MCF 10A (cell line): ENCODE measurements around the gene LSM4. TPM values are rescaled to one million over a fixed set of nuclear protein-coding genes. Genes with fewer than 3 reads are reported as not detected.

ENCODE experiments used
- BruUV-seq: library from RNA; stranded (reverse); fragments of 400-500 nt; replicated peaks from 2 replicates; lab custom pipeline; 2021; lab: Mats Ljungman, UMichigan
- CTCF ChIA-PET: fragments of 300-600 bp; sonication (Branson Sonifier 250); formaldehyde crosslinking; extraction: SDS; loops from one replicate; lab custom pipeline; 2021; ENCODE audit warnings: antibody characterized with exemption, inconsistent platforms; lab: Yijun Ruan, JAX
- POLR2A ChIA-PET: fragments of 300-600, 350-650 bp; sonication (Branson Sonifier 250); formaldehyde crosslinking; extraction: SDS; loops from one replicate; lab custom pipeline; 2020; ENCODE audit warnings: antibody characterized with exemption, inconsistent platforms; lab: Yijun Ruan, JAX
- DNase-seq: peaks from one replicate; pipeline ENCODE4 v3.0.0-alpha.2; 2018; ENCODE audit not compliant: unreplicated experiment
- H3K27ac Mint-ChIP-seq: one replicate; pipeline ENCODE4 v1.8.0; 2022; ENCODE audit warnings: mild to moderate bottlenecking, low read depth, mixed read lengths; ENCODE audit not compliant: unreplicated experiment
- H3K27me3 Mint-ChIP-seq: one replicate; pipeline ENCODE4 v1.8.0; 2022; ENCODE audit warnings: mixed read lengths; ENCODE audit not compliant: insufficient read depth, unreplicated experiment
- H3K36me3 Mint-ChIP-seq: one replicate; pipeline ENCODE4 v1.8.0; 2022; ENCODE audit warnings: mild to moderate bottlenecking, moderate library complexity, mixed read lengths; ENCODE audit not compliant: insufficient read depth, unreplicated experiment
- H3K4me1 Mint-ChIP-seq: one replicate; pipeline ENCODE4 v1.8.0; 2022; ENCODE audit warnings: mixed read lengths; ENCODE audit not compliant: insufficient read depth, unreplicated experiment
- H3K4me3 Mint-ChIP-seq: one replicate; pipeline ENCODE4 v1.8.0; 2022; ENCODE audit warnings: mild to moderate bottlenecking, moderate library complexity, mixed read lengths; ENCODE audit not compliant: unreplicated experiment
- H3K9me3 Mint-ChIP-seq: one replicate; pipeline ENCODE4 v1.8.0; 2022; ENCODE audit warnings: mixed read lengths; ENCODE audit not compliant: unreplicated experiment
- intact Hi-C: fragments of 100-400 bp; cut with micrococcal nuclease; formaldehyde crosslinking; loops from 2 replicates; pipeline ENCODE4 v1.14.1; 2022
- total RNA-seq: library from RNA; stranded (reverse); gene quantifications from 2 replicates; pipeline ENCODE4 v1.2.3, GENCODE V29; 2022
- TF ChIP-seq, protein P1 (sequence below): fragments of 200-600 bp; IDR thresholded peaks from one replicate; pipeline ENCODE4 v1.8.0; 2022; ENCODE audit warnings: antibody characterized with exemption, mild to moderate bottlenecking; ENCODE audit not compliant: unreplicated experiment

The LSM4 gene
- total RNA-seq, 1 experiment from 2014 or later: 193 TPM

GRCh38 chr19:18274219-18274780 is 48.6 kb downstream of the LSM4 start, which contains the start of gene IQCN:
IQCN (minus strand) TSS chr19:18274452; CDS start chr19:18269478, 4,974 bp downstream.
- Mint-ChIP-seq H3K9me3 (no peaks in the 10 kb centered on the region), H3K4me1 (peaks cover 20% of the 10 kb centered on the region), H3K36me3 (peaks cover 45% of the 10 kb centered on the region), H3K27ac (peak within 1 kb of the TSS; percentile 79), H3K27me3 (no peaks in the 10 kb centered on the region), H3K4me3 (peak within 1 kb of the TSS; percentile 38)
- peak; percentile 81 for DNase-seq
- POLR2A ChIA-PET: interaction anchor here (0.6 to 9.0 kb wide), 10 partner anchors 18 to 165 kb away, joined by 3 to 178 read pairs (median 6); partner anchors contain the start of genes LSM4, MPV17L2 and RAB3A
- CTCF ChIA-PET: interaction anchor here (0.6 to 3.3 kb wide), 4 partner anchors 15 to 90 kb away, joined by 3 to 12 read pairs (median 3); no protein-coding TSS in a partner anchor
- TF ChIP-seq, protein P1, sequence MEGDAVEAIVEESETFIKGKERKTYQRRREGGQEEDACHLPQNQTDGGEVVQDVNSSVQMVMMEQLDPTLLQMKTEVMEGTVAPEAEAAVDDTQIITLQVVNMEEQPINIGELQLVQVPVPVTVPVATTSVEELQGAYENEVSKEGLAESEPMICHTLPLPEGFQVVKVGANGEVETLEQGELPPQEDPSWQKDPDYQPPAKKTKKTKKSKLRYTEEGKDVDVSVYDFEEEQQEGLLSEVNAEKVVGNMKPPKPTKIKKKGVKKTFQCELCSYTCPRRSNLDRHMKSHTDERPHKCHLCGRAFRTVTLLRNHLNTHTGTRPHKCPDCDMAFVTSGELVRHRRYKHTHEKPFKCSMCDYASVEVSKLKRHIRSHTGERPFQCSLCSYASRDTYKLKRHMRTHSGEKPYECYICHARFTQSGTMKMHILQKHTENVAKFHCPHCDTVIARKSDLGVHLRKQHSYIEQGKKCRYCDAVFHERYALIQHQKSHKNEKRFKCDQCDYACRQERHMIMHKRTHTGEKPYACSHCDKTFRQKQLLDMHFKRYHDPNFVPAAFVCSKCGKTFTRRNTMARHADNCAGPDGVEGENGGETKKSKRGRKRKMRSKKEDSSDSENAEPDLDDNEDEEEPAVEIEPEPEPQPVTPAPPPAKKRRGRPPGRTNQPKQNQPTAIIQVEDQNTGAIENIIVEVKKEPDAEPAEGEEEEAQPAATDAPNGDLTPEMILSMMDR: no peak
- BruUV-seq: no TSS peak
- intact Hi-C loops: no loop called here

- TF ChIP-seq, protein P1: no peak
- intact Hi-C loops: no loop called here
- DNase-seq: no peak
- Mint-ChIP-seq H3K4me3 (no peak overlapping the region), H3K27ac (no peak overlapping the region), H3K9me3 (no peaks in the 10 kb centered on the region), H3K4me1 (peaks cover 17% of the 10 kb centered on the region), H3K27me3 (no peaks in the 10 kb centered on the region), H3K36me3 (peaks cover 39% of the 10 kb centered on the region)
- no TSS peak for BruUV-seq
- ChIA-PET CTCF (interaction anchor here (0.6 to 3.3 kb wide), 6 partner anchors 15 to 160 kb away, joined by 3 to 12 read pairs (median 3); no protein-coding TSS in a partner anchor), POLR2A (interaction anchor here (0.6 to 9.0 kb wide), 7 partner anchors 18 to 164 kb away, joined by 3 to 178 read pairs (median 4); partner anchors contain the start of genes LSM4 and MPV17L2)
These were observed 49.2 kb downstream of the LSM4 start for GRCh38 chr19:18273561-18274218.

- ChIA-PET CTCF (interaction anchor here (0.6 to 1.2 kb wide), 3 partner anchors 9 to 230 kb away, joined by 3 to 10 read pairs (median 4); no protein-coding TSS in a partner anchor), POLR2A (no interaction called here)
- H3K27me3 Mint-ChIP-seq: no peaks in the 10 kb centered on the region
- H3K9me3 Mint-ChIP-seq: no peaks in the 10 kb centered on the region
- H3K27ac Mint-ChIP-seq: no peak overlapping the region
- intact Hi-C loops: no loop called here
- no peak for DNase-seq
- peaks cover 18% of the 10 kb centered on the region for H3K36me3 Mint-ChIP-seq
- TF ChIP-seq, protein P1: no peak
- H3K4me3 Mint-ChIP-seq: no peak overlapping the region
- H3K4me1 Mint-ChIP-seq: peaks cover 17% of the 10 kb centered on the region
- no TSS peak for BruUV-seq
These were observed 51.4 kb downstream of the LSM4 start for GRCh38 chr19:18271433-18271841.

DNA sequence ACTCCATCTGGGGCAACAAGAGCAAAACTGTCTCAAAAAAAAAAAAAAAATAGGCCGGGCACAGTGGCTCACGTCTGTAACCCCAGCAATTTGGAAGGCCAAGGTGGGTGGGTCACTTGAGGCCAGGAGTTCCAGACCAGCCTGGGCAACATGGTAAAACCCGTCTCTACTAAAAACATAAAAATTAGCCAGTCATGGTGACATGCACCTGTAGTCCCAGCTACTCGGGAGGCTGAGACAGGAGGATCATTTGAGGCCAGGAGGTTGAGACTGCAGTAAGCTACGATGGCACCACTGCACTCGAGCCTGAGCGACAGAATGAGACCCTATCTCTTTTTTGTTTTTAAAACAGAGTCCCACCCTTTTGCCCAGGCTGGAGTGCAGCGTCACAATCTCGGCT is 52.5 kb downstream of the LSM4 start:
- no TSS peak for BruUV-seq
- Mint-ChIP-seq H3K27me3 (no peaks in the 10 kb centered on the region), H3K36me3 (peaks cover 15% of the 10 kb centered on the region), H3K9me3 (no peaks in the 10 kb centered on the region), H3K4me1 (peaks cover 13% of the 10 kb centered on the region), H3K4me3 (no peak overlapping the region), H3K27ac (no peak overlapping the region)
- intact Hi-C loops: no loop called here
- TF ChIP-seq, protein P1: no peak
- DNase-seq: no peak
- CTCF ChIA-PET: interaction anchor here (0.6 to 1.6 kb wide), 5 partner anchors 9 to 59 kb away, joined by 3 to 6 read pairs (median 4); no protein-coding TSS in a partner anchor
- POLR2A ChIA-PET: interaction anchor here (1.5 kb wide), 1 partner anchor 66 kb away, joined by 4 read pairs; no protein-coding TSS in a partner anchor
